DOHH2 (cell line): ENCODE measurements around the gene SLC35F1.

Experiments used
- H3F3A ChIP-seq: fragments of 200-600 bp; sonication (generic), shearing (Covaris generic); 2 replicates; pipeline ENCODE4 v1.6.0; 2016; ENCODE audit warnings: antibody characterized with exemption, mild to moderate bottlenecking; ENCODE audit not compliant: control insufficient read depth, insufficient read depth
- H3K27ac ChIP-seq: fragments of 200-600 bp; sonication (generic); 2 replicates; pipeline ENCODE4 v1.5.1; 2014; ENCODE audit warnings: low read depth, mild to moderate bottlenecking, low read length, moderate library complexity
- H3K27me3 ChIP-seq: fragments of 200-600 bp; sonication (generic); 2 replicates; pipeline ENCODE4 v1.6.1; 2014; ENCODE audit warnings: mild to moderate bottlenecking, low read length, mixed read lengths; ENCODE audit not compliant: control insufficient read depth
- H3K36me3 ChIP-seq: fragments of 200-600 bp; sonication (generic); 2 replicates; pipeline ENCODE4 v1.6.1; 2014; ENCODE audit warnings: mild to moderate bottlenecking, low read length, moderate library complexity, mixed read lengths; ENCODE audit not compliant: control insufficient read depth
- H3K4me1 ChIP-seq: fragments of 200-600 bp; sonication (generic); 2 replicates; pipeline ENCODE4 v1.6.1; 2014; ENCODE audit warnings: mild to moderate bottlenecking, low read length, mixed read lengths; ENCODE audit not compliant: control insufficient read depth
- H3K4me2 ChIP-seq: fragments of 200-600 bp; sonication (generic); 2 replicates; pipeline ENCODE4 v1.6.0; 2014; ENCODE audit warnings: mild to moderate bottlenecking, low read length, moderate library complexity
- H3K4me3 ChIP-seq: fragments of 200-600 bp; sonication (generic); 2 replicates; pipeline ENCODE4 v1.5.1; 2014; ENCODE audit warnings: mild to moderate bottlenecking, low read length, mixed read lengths
- H3K79me2 ChIP-seq: fragments of 200-600 bp; sonication (generic); 2 replicates; pipeline ENCODE4 v1.6.1; 2014; ENCODE audit warnings: mild to moderate bottlenecking, low read length, mixed read lengths; ENCODE audit not compliant: control insufficient read depth
- H3K9me2 ChIP-seq: fragments of 200-600 bp; sonication (generic); replicated peaks from 2 replicates; pipeline ENCODE4 v1.6.1; 2014; ENCODE audit warnings: mild to moderate bottlenecking, low read length, mixed read lengths; ENCODE audit not compliant: control insufficient read depth
- H3K9me3 ChIP-seq: fragments of 200-600 bp; sonication (generic); 2 replicates; pipeline ENCODE4 v1.6.1; 2014; ENCODE audit warnings: antibody characterized with exemption, low read length, mixed read lengths; ENCODE audit not compliant: control insufficient read depth, insufficient read depth
- H4K20me1 ChIP-seq: fragments of 200-600 bp; sonication (generic); 2 replicates; pipeline ENCODE4 v1.6.0; 2014; ENCODE audit warnings: low read depth, mild to moderate bottlenecking, antibody characterized with exemption, low read length, moderate library complexity; ENCODE audit not compliant: control insufficient read depth, insufficient read depth
- EZH2phosphoT487 ChIP-seq: fragments of 200-600 bp; sonication (generic); IDR thresholded peaks from 2 replicates; pipeline ENCODE4 v1.6.1; 2017; ENCODE audit warnings: borderline replicate concordance, mild to moderate bottlenecking, antibody characterized with exemption, low read length, moderate library complexity, mixed read lengths
- TF ChIP-seq, protein P1 (sequence below): fragments of 200-600 bp; sonication (generic); IDR thresholded peaks from one replicate; pipeline ENCODE4 v1.5.1; 2014; ENCODE audit warnings: antibody characterized with exemption, mild to moderate bottlenecking, low read depth, low read length; ENCODE audit not compliant: poor library complexity, severe bottlenecking

SLC35F1 gene

DNA sequence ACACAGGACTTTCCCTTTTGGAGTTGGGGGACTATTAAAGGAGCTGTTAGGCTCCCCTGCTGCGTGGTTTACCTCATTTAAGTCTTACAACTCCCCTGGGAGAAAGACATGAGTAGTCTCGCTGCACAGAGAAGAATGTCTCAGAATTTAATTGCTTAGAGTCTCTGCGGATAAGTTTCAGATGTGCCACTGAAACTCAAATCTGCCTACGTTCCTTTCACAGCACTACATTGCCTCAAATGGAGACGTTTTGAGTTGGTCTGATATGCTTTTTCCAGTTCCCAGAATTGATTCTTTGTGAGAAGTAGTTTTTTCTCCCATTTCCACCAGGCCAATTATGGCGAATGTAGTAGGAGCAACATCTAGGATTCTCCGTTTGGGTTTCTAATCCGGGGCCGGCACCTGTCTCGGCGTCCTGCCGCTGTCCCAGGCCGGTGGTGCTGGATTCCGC is 532 bp upstream of the SLC35F1 start:
- Histone ChIP-seq H3K4me2 (0 out of 2 replicates have a peak overlapping the region, but pooled peaks have one; percentile 27), H3F3A (no peaks in the 10 kb centered on the region), H3K79me2 (no peaks in the 10 kb centered on the region), H3K27me3 (peaks cover 3% of the 10 kb centered on the region; the same call in 1 of the 2 replicates), H3K36me3 (no peaks in the 10 kb centered on the region), H3K4me1 (no peaks in the 10 kb centered on the region), H3K9me2 (no peaks in the 10 kb centered on the region), H3K9me3 (no peaks in the 10 kb centered on the region), H4K20me1 (no peaks in the 10 kb centered on the region), H3K4me3 (no peak overlapping the region), H3K27ac (no peak overlapping the region)
- TF ChIP-seq, protein P1, sequence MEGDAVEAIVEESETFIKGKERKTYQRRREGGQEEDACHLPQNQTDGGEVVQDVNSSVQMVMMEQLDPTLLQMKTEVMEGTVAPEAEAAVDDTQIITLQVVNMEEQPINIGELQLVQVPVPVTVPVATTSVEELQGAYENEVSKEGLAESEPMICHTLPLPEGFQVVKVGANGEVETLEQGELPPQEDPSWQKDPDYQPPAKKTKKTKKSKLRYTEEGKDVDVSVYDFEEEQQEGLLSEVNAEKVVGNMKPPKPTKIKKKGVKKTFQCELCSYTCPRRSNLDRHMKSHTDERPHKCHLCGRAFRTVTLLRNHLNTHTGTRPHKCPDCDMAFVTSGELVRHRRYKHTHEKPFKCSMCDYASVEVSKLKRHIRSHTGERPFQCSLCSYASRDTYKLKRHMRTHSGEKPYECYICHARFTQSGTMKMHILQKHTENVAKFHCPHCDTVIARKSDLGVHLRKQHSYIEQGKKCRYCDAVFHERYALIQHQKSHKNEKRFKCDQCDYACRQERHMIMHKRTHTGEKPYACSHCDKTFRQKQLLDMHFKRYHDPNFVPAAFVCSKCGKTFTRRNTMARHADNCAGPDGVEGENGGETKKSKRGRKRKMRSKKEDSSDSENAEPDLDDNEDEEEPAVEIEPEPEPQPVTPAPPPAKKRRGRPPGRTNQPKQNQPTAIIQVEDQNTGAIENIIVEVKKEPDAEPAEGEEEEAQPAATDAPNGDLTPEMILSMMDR = no peak
- no peak for TF ChIP-seq EZH2phosphoT487

DNA sequence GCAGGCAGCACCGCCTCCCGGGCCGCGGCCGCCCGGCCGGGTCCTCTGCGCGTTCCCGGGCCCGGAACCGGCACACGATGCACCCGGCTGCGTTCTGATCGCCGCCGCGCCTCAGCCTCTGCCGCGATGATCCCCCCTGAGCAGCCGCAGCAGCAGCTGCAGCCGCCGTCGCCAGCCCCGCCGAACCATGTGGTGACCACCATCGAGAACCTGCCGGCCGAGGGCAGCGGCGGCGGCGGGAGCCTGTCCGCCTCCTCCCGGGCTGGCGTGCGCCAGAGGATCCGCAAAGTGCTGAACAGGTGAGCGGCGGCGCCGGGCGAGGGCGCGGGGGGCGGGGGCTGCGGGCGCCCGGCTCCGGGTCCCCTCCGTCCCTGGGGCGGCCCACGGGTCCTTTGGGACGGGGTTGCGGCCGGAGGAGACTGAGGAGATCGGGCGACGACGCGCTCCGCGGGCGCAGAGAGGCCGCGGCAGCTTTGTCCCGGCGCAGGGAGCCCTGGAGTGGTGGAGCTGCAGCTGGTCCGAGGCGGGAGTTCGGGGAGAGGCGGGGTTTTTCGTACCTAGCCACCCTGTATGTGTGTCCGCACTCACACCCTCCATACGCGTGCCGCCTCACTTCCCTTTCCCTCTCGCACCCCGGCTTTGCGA is 659 bp downstream of the SLC35F1 start:
- Histone ChIP-seq H3K9me3 (no peaks in the 10 kb centered on the region), H3K36me3 (no peaks in the 10 kb centered on the region), H3K9me2 (no peaks in the 10 kb centered on the region), H3F3A (no peaks in the 10 kb centered on the region), H3K27ac (no peak overlapping the region), H3K79me2 (no peaks in the 10 kb centered on the region), H3K27me3 (peaks cover 3% of the 10 kb centered on the region; the same call in 1 of the 2 replicates), H4K20me1 (no peaks in the 10 kb centered on the region), H3K4me3 (peak overlapping the region; percentile 35), H3K4me1 (no peaks in the 10 kb centered on the region), H3K4me2 (peak overlapping the region; percentile 42)
- TF ChIP-seq, protein P1 = no peak
- no peak for TF ChIP-seq EZH2phosphoT487

DNA sequence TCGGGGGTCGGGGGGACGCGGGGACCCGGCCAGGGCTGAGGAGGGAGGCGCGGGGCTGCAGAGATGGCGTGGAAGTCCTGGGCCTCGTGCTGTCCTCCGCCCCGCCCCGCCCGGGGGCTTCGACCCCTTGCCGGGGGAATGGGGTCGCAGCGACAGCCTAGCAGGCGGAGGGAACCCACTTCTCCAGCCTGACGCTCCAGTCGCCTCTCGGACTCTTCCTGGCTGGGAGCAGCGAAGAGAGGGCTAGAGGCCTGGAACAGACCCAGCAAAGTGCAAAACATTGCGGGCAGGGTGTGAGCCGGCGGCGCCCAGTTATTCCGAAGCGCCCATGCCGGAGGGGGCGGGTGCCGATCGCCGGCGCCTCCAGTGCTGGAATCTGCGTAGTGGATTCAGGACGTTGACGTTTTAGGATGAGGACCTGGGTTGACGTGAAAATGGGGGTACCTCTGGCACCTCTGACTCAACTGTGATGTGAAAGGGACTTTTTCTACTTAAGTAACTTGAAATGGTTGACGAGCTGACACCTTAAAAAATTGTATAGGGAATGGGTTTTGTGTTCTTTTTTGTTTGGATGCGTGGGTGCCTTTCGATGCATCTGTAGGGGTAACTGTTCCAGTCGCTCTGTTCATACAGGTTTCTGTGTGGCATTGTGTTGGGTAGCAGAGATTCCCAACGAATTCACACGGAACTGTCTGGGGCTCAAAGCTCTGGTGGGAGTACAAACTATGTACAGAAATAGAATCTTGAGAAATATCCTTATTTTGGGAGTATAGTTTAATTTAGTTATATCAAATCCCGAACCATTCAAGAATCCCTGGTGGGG is 1.4 kb downstream of the SLC35F1 start:
- no peak overlapping the region for H3K4me3 ChIP-seq
- H4K20me1 ChIP-seq = no peaks in the 10 kb centered on the region
- H3K4me1 ChIP-seq = no peaks in the 10 kb centered on the region
- H3K36me3 ChIP-seq = no peaks in the 10 kb centered on the region
- H3K27me3 ChIP-seq = peaks cover 3% of the 10 kb centered on the region; the same call in 1 of the 2 replicates
- no peaks in the 10 kb centered on the region for H3K9me3 ChIP-seq
- no peak overlapping the region for H3K27ac ChIP-seq
- TF ChIP-seq, protein P1 = no peak
- TF ChIP-seq EZH2phosphoT487 = no peak
- H3F3A ChIP-seq = no peaks in the 10 kb centered on the region
- H3K9me2 ChIP-seq = no peaks in the 10 kb centered on the region
- no peaks in the 10 kb centered on the region for H3K79me2 ChIP-seq
- H3K4me2 ChIP-seq = no peak overlapping the region
